Stimulated activated CD8-positive, alpha-beta memory T cell treated with anti-CD3 and anti-CD28 coated beads, Interleukin-15, amount 100 ng/mL, for 4 hours (primary cell): ENCODE data around the gene KRTAP5-5.
"Not testable (repeated sequence)": the region's sequence is repeated elsewhere in the genome, so short reads cannot be mapped to it uniquely, and the experiment has no call there.

Experiments used
- DNase-seq, 2 donors: peaks; one replicate each; pipeline ENCODE4 v3.0.0-alpha.2; 2020; ENCODE audit warnings: low read depth in 2 of 2

KRTAP5-5 gene, protein sequence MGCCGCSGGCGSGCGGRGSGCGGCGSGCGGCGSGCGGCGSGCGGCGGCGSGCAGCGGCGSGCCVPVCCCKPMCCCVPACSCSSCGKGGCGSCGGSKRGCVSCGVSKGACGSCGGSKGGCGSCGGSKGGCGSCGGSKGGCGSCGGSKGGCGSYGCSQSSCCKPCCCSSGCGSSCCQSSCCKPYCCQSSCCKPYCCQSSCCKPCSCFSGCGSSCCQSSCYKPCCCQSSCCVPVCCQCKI

DNA sequence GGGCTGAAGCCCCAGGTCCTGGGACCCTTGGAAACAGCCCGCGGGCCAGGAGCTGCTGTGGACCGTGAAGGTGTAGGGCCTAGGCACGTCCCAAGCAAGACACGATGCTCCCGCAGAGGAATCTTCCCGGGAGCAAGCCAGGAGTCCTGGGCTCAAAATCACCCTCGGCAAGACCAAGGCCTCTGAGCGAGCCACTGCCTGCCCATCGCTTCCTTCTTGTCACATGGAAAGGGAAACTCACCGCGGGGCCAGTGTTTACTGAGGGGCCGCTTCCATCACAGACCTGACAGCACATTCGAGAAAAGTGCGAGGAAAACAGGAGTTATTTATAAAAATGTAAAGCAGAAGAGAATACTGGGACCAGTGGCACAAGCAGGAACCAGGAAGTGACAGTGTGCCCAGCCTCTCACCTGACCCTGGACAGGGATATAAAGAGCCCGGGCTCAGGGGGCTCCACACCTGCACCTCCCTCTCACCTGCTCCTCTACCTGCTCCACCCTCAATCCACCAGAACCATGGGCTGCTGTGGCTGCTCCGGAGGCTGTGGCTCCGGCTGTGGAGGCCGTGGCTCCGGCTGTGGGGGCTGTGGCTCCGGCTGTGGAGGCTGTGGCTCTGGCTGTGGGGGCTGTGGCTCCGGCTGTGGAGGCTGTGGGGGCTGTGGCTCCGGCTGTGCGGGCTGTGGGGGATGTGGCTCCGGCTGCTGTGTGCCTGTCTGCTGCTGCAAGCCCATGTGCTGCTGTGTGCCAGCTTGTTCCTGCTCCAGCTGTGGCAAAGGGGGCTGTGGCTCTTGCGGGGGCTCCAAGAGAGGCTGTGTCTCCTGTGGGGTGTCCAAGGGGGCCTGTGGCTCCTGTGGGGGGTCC, at the start of gene KRTAP5-5:
TSS of gene KRTAP5-5 (plus strand) at position 450 of the 860 bp plus-strand sequence. CDS start at position 516, 66 bp downstream.
- DNase-seq: no peak

DNA sequence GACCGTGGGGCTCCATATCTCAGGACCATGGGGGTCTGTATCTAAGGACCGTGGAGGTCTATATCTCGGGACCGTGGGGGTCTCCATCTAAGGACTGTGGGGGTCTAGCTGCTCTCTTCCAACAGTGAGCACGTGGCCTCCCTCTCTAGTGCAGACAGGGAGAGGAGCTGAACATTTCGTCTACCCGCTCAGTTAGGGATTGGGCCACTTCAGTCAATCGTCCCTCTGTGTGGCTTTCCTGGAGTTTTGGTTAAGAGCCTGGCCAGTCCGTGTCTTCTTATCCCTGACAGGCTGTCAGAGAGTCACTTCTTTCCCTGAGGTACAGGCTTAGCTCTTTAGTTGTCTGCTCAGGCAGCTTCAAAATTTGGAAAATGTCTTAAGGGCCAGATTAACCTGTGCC, 47.6 kb upstream of the KRTAP5-5 start:
- no peak for DNase-seq

DNA sequence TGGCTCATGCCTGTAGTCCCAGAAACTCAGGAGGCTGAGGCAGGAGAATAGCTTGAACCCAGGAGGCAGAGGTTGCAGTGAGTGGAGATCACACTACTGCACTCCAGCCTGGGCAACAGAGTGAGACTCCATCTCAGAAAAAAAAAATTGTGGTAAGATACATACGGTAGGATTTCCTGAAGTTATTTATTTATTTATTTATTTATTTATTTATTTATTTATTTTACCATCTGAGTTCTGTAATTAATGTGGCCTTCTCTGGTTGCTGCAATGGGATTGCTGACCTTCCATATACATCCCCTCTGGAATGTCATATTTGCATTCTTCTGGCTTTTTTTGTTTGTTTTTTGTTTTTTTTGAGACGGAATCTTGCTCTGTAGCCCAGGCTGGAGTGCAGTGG, 46.7 kb upstream of the KRTAP5-5 start:
- DNase-seq: not testable (repeated sequence)

DNA sequence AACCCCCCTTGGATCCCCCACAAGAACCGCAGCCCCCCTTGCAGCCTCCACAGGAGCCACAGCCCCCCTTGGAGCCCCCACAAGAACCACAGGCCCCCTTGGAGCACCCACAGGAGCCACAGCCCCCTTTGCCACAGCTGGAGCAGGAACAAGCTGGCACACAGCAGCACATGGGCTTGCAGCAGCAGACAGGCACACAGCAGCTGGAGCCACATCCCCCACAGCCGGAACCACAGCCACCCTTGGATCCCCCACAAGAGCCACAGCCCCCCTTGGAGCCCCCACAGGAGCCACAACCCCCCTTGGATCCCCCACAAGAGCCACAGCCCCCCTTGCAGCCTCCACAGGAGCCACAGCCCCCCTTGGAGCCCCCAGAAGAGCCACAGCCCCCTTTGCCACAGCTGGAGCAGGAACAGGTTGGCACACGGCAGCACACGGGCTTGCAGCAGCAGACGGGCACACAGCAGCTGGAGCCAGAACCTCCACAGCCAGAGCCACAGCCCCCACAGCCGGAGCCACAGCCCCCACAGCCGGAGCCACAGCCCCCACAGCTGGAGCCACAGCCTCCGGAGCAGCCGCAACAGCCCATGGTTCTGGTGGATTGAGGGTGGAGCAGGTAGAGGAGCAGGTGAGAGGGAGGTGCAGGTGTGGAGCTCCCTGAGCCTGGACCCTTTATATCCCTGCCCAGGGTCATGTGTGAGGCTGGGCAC, 44.8 kb upstream of the KRTAP5-5 start, which contains the start of gene KRTAP5-1:
TSS of gene KRTAP5-1 (minus strand) at position 623 of the 710 bp plus-strand sequence. CDS start at position 589, 34 bp downstream.
- not testable (repeated sequence) for DNase-seq

DNA sequence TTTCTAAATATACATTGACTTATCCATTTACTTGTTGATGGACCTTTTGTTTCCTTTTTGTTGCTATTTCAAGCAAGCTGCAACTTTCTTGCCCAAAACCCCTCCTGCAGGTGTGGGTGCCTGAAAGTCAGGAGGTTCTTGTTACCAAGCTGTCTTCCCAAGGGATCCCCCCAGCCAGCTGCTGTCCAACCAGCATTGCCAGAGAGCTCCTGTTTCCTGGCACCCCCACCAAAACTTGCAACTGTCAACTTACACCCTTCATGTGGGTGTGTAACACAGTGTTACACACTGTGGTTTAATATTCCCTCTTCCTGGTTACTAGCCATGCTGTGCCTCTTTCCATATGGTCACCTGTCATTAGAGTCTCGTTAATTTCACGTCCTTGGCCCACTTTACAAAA, 42.9 kb upstream of the KRTAP5-5 start:
- DNase-seq: no peak

DNA sequence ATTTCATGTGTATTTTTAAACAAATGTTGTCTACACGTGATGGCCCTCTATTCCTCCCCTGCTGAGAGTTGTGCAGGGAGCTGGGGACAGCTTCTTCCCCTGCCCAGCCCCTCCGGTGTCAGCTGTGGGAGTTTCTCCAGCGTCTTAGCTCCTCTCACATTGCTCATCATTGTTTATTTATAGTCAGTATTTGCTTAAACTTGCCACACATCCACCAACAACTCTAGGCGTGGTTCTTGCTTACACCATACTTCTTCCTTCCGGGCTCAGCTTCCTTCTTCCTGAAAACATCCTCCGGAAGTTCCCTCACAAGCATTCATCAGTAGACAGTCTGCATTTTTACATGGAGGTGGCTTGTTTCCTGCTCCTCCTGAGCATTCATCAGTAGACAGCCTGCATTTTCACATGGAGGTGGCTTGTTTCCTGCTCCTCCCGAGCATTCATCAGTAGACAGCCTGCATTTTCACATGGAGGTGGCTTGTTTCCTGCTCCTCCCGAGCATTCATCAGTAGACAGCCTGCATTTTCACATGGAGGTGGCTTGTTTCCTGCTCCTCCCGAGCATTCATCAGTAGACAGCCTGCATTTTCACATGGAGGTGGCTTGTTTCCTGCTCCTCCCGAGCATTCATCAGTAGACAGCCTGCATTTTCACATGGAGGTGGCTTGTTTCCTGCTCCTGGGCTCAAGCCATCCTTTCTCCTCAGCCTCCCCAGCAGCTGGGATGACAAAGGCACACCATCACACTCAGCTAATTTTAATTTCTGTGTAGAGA, 40.2 kb upstream of the KRTAP5-5 start:
- not testable (repeated sequence) for DNase-seq

DNA sequence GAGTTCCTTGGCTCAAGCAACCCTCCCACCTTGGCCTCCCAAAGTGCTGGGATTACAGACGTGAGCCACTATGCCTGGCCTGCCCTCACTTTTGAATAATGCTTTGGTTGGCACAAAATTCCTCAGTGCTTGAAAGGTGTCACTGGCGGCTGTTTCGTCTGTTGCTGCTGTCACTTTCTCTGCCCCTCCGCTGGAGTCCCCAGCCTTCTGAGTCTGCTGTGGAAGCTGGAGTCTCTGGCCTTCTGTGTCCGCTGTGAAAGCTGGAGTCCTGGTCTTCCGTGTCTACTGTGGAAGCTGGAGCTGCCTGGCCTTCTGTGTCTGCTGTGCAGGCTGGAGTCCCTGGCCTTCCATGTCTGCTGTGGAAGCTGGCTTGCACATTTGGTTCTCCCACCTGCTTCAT, 39.6 kb upstream of the KRTAP5-5 start:
- DNase-seq: no peak

DNA sequence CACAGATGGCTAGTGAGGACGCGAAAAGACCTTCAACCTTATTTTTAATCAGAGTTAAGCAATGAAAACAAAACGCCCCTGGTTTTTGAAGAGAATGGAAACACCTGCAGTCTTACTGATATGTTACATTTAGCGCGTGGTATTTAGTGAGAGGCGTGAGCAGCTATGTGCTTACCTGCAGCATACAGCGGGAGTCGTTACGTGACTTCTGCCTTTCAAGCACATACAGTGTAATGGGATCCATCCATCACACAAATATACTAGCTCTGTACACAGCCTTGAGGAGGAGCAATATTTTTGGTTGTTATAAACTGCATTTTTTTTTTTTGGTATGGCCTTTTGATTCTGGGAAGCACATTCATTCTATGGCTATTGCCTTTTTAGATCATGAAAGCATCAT, 36.9 kb upstream of the KRTAP5-5 start:
- DNase-seq: no peak

DNA sequence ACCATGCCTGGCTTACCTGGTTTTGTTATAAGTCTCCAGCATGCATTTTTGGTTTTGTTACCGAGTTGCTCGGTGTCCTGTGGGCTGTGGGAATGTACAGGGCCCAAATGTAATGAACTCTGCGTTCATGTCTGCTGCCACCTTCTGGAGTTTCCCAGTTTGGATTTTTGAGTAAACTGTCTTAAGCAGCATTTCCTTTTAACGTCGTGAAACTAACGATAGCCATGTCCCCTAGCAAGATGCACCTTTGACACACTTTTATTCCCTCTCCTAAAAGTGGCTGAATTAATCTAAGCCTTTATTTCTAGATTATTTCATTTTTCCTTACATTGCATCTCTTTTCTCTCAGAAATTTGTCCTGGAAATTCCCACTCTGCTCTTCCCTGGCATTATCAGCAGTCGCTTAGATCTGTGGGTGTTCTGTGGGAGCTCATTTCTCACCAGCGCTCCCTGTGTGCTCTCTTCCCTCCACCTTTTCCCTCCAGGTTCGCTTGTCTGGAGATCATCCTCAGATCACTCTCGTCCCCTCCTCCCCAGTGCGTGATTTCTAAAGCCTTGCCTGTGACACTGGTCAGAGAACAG, 33.5 kb upstream of the KRTAP5-5 start:
- DNase-seq: not testable (repeated sequence)

DNA sequence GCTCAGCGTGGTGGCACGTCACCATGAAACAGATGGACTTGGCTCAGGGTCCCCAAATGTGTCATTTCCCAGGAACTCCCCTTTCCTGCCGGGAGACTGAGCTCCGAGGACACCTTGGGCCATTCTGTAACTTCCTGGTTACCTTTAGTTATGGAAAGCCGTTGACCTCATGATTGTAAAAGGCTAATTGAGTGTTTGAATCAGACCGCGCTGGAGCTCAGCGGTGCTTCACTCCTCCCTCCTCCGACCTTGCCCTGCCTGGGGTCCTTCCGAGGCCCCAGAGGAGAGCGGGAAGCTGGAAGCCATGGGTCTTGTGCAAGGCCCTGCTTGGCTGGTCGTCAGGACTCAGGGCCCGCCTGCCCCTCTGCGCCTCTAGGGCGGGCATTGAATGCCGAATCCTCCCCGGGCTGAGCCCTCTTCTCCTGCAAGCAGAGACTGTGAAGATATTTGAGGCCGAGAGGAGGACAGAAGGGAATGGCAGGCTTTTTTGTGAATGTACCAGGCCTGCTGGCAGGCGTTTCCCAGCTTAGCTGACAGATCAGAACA, 32.9 kb upstream of the KRTAP5-5 start:
- not testable (repeated sequence) for DNase-seq

DNA sequence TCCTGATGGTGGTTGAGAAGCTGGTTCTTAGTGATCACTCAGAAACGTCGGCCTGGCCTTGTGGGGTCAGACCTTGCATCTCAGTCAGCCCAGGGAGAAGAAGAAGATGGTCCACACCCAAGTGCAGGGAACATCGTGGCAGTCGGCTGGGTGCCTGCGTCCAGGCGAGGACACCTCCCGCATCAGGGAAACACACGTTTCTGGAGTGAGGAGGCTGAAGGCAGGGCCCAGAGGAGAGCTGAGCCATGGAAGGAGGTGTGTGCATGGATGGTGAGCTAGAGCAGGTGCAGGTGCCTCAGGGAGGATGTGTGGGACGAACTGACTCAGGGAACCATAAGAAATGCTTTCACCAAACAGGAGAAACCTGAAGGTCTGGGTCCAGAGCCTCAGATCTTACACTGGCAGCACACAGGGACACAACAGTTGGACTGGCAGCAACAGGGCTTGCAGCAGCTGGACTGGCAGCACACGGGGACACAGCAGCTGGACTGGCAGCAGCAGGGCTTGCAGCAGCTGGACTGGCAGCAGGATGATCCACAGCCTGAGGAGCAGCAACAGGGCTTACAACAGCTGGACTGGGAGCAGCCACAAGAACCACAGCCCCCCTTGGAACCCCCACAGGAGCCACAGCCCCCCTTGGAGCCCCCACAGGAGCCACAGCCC, 32.1 kb upstream of the KRTAP5-5 start:
- no peak for DNase-seq

DNA sequence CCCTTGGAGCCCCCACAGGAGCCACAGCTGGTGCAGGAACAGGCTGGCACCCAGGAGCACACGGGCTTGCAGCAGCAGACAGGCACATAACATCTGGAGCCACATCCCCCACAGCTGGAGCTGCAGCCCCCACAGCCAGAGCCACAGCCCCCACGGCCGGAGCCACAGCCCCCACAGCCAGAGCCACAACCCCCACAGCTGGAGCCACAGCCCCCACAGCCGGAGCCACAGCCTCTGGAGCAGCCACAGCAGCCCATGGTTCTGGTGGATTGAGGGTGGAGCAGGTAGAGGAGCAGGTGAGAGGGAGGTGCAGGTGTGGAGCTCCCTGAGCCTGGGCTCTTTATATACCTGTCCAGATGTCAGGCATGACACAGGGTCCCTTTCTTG, 31.6 kb upstream of the KRTAP5-5 start, which contains the start of gene KRTAP5-2:
TSS of gene KRTAP5-2 (minus strand) at position 301 of the 387 bp plus-strand sequence. CDS start at position 257, 44 bp downstream.
- no peak for DNase-seq

DNA sequence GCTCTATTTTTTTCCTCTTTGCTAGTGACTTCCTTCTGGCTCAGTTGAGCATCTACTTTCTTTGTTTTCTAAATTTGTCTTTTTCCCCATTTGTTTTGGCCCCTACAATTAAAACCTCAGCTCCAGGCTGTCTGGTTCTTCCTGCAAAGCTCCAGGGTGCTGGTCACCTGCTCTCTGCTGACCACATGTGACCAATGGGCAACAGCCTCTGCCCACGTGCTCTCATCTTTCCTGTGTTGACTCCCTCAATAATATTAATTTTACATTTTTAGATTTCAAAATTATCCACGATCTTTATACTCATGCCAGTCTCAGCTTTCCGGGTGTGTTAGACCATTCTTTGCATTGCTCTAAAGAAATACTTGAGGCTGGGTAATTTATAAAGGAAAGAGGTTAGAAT, 31.2 kb upstream of the KRTAP5-5 start:
- not testable (repeated sequence) for DNase-seq

DNA sequence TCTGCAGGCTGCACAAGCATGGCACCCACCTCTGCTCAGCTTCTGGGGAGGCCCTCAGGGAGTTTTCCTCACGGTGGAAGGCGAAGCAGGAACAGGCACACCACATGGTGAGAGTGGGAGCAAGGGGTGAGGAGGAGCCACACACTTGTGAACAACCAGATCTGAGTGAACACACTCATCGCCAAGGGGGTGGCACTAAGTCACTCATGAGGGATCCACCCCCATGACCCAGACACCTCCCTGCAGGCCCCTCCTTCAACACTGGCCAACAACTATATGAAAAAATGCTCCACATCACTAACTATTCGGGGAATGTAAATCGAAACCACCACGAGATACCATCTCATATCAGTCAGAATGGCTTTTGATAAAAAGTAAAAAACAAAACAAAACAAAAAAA, 30.8 kb upstream of the KRTAP5-5 start:
- no peak for DNase-seq

DNA sequence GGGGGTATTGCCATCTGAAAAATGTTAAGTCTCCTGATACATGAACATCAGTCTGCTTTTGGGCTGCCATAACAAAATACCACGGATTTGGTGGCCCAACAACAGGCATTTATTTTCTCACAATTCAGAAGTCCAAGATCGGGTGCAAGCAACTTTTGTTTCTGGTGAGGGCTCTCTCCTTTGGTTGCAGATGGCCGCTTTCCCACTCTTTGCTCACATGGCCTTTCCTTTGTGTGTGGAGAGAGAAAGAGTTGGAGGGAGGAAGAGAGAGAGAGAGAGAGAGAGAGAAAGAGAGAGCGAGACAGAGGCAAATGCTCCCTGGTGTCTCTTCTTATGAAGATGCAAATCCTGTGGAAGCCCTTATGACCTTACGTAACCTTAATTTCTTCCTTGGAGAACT, 28.9 kb upstream of the KRTAP5-5 start:
- DNase-seq: no peak

DNA sequence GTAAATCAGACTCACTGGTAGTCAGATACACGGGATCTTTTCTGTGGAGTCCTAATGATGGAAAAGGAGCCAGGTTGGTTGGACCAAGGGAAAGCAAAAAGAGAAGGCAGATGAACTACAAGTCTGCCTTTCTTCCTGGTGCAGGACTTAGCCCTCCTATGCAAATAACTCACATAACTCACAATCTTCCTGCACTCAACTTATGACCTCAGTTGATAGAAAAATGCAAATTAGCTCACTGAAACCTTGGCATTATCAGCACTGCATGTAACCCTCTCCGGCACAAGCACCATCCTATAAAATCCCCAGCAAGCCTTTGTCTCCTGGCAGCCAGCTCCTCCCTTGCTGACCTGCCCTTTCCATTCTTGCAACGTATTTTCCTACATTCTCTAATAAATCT, 27.9 kb upstream of the KRTAP5-5 start:
- not testable (repeated sequence) for DNase-seq

DNA sequence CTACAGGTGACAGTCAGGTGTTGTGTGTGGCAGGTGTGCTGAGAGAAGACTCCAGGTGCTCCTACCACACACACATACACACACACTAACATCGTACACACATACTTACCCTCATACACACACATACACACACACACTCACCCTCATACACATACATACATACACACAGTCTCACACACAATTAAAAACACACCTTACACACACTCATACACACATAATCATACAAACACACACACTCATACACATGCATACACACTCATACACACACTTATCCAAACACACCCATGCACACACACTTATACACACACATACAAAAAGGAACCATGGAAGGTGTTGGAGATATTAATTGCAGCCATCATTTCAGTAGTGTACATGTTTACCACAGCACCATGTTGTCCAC, 25.9 kb upstream of the KRTAP5-5 start:
- DNase-seq: no peak

DNA sequence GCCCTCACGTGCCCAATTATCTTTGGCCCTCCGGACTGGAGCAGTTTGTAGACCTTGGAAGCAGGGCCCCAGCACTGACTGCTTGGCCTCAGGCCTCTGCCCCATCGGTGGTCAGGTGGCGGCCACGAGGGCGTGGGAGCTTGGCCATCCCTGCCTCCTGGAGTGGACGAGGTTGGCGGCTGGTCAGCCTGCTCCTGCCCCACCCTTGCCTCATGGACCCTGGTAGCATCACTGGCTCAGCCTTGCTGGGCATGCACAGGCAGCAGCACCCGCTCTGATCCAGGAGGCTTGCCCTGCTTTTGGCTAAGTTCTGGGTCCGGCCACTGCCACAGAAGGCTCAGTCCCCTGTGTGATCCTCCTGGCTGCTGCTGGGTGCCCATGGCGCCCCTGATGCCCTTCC, 25.4 kb upstream of the KRTAP5-5 start:
- no peak for DNase-seq

DNA sequence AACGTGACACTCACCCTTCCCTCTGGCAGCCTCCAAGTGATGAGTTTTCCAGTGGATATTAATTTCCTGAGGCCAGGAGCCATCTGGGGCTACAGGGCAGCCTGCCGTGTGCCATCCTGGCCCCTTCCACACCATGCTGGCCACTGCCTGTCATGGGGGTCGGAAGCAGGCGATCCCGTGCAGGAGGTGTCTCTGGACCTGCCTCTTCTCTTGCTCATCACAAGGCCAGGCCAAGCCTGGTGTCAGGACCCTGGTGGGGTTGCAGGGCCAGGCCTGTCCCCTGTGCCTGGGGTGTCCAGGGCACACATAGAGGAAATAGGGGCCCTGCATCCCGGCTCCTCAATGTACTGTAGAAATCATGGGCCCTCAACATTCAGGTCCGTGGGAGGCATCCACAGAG, 24.9 kb upstream of the KRTAP5-5 start:
- no peak for DNase-seq

DNA sequence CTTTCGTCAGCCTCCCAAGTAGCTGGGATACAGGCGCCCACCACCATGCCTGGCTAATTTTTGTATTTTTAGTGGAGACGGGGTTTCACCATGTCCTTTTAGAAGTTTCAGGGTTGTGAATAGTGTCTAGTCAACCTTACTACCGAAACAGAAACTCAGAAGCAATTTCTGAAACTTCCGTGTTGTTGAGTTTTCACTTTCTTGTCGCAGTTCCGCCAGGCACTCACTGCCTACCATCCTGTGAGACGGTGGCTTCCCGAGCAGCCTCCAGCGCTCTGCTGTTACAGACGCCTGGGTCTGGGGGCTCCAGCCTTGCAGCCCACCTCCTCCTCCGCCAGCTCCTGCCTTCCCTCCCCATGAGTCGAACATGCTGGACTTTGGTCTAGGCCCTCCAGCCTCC, 23.7 kb upstream of the KRTAP5-5 start:
- DNase-seq: not testable (repeated sequence)
